Mesendoderm (in vitro differentiated cells): Measurements from ENCODE around the gene ZNHIT3.
A peak's percentile ranks its signal among the peaks of the same experiment; 100 is the strongest.
"Not testable (repeated sequence)": the region's sequence is repeated elsewhere in the genome, so short reads cannot be mapped to it uniquely, and the experiment has no call there.

ENCODE experiments used
- DNase-seq: peaks from one replicate; pipeline ENCODE4 v3.0.0; 2013
- H2AK5ac ChIP-seq: 2 replicates; pipeline ENCODE4 v1.6.1; 2013; ENCODE audit warnings: low read length, inconsistent platforms
- H2BK120ac ChIP-seq: 2 replicates; pipeline ENCODE4 v1.6.1; 2013; ENCODE audit warnings: low read depth, mild to moderate bottlenecking, low read length, moderate library complexity, mixed read lengths
- H2BK15ac ChIP-seq: replicated peaks from 2 replicates; pipeline ENCODE4 v1.6.1; 2013; ENCODE audit warnings: low read depth, mild to moderate bottlenecking, moderate library complexity
- H2BK5ac ChIP-seq: 2 replicates; pipeline ENCODE4 v1.6.1; 2013; ENCODE audit warnings: low read length, inconsistent platforms
- H3K18ac ChIP-seq: 2 replicates; pipeline ENCODE4 v1.6.1; 2013; ENCODE audit warnings: mild to moderate bottlenecking, low read length, mixed read lengths
- H3K23ac ChIP-seq: one replicate; pipeline ENCODE4 v1.6.1; 2013; ENCODE audit warnings: low read length
- H3K27ac ChIP-seq: 2 replicates; pipeline ENCODE4 v1.5.1; 2013; ENCODE audit warnings: low read depth, mild to moderate bottlenecking, inconsistent platforms, low read length, moderate library complexity
- H3K27me3 ChIP-seq: 2 replicates; pipeline ENCODE4 v1.6.1; 2013; ENCODE audit warnings: low read length, control low read depth, mild to moderate bottlenecking, inconsistent platforms; ENCODE audit not compliant: insufficient read depth, poor library complexity
- H3K36me3 ChIP-seq: 2 replicates; pipeline ENCODE4 v1.6.1; 2013; ENCODE audit warnings: low read length, inconsistent platforms; ENCODE audit not compliant: control insufficient read depth, insufficient read depth
- H3K4ac ChIP-seq: one replicate; pipeline ENCODE4 v1.6.1; 2013; ENCODE audit warnings: low read depth, mild to moderate bottlenecking, low read length, moderate library complexity
- H3K4me1 ChIP-seq: 2 replicates; pipeline ENCODE4 v1.6.1; 2013; ENCODE audit warnings: low read depth, low read length, inconsistent platforms; ENCODE audit not compliant: control insufficient read depth
- H3K4me2 ChIP-seq: 2 replicates; pipeline ENCODE4 v1.6.1; 2013; ENCODE audit warnings: low read length
- H3K4me3 ChIP-seq: 2 replicates; pipeline ENCODE4 v1.5.1; 2013; ENCODE audit warnings: mild to moderate bottlenecking, low read length
- H3K56ac ChIP-seq: one replicate; pipeline ENCODE4 v1.6.1; 2013; ENCODE audit warnings: low read length
- H3K79me1 ChIP-seq: 2 replicates; pipeline ENCODE4 v1.6.1; 2013; ENCODE audit warnings: low read length, inconsistent platforms
- H3K79me2 ChIP-seq: 2 replicates; pipeline ENCODE4 v1.6.1; 2013; ENCODE audit warnings: mild to moderate bottlenecking, low read length; ENCODE audit not compliant: control insufficient read depth, insufficient read depth
- H3K9ac ChIP-seq: 2 replicates; pipeline ENCODE4 v1.6.1; 2013; ENCODE audit warnings: low read length, inconsistent platforms
- H4K5ac ChIP-seq: one replicate; pipeline ENCODE4 v1.6.1; 2013; ENCODE audit warnings: low read length
- H4K8ac ChIP-seq: one replicate; pipeline ENCODE4 v1.6.1; 2013; ENCODE audit warnings: low read depth, mild to moderate bottlenecking, control low read depth, low read length, moderate library complexity
- WGBS: extraction: QIAGEN DNeasy Blood & Tissue Kit; methylation state at CpG from one replicate; pipeline ENCODE4 v1.1.7; 2013; ENCODE audit warnings: low lambda C conversion rate, missing lambda C conversion rate; ENCODE audit not compliant: insufficient coverage; ENCODE audit errors: extremely low coverage; 5-methylcytosine and 5-hydroxymethylcytosine counted together

The ZNHIT3 gene

DNA sequence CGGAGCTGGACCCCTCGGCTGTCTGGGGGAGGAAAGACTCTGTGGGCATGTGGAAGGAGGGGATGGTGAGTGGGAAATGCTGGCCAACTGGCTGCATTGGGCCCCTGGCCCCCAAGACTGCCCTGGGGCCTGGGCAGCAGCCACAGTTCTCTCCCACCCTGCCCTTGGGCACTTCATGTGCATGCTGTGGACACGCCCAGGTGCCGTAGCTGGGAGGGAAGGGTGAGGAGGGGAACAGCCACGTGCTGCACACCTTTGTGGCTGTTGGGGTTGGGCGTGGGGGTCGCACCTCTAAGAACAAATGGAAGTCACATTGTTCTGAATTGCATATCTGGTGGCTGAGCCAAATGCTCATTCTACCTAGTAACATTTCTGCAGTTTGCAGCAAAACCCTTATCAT, 11.9 kb upstream of the ZNHIT3 start:
- Histone ChIP-seq H3K9ac (no peak overlapping the region), H3K79me1 (no peaks in the 10 kb centered on the region), H3K36me3 (no peaks in the 10 kb centered on the region), H2BK15ac (no peak overlapping the region), H3K18ac (no peak overlapping the region), H3K4me1 (no peaks in the 10 kb centered on the region), H3K23ac (no peak overlapping the region), H3K4ac (no peak overlapping the region), H3K27me3 (no peaks in the 10 kb centered on the region), H2BK120ac (no peak overlapping the region), H4K5ac (no peak overlapping the region), H2BK5ac (no peak overlapping the region), H3K27ac (no peak overlapping the region), H3K4me3 (no peak overlapping the region), H3K56ac (no peak overlapping the region), H3K4me2 (no peak overlapping the region), H2AK5ac (no peak overlapping the region), H4K8ac (no peak overlapping the region), H3K79me2 (no peaks in the 10 kb centered on the region)
- WGBS: no CpG with 5 or more reads among the region's 7 CpGs
- no peak for DNase-seq

DNA sequence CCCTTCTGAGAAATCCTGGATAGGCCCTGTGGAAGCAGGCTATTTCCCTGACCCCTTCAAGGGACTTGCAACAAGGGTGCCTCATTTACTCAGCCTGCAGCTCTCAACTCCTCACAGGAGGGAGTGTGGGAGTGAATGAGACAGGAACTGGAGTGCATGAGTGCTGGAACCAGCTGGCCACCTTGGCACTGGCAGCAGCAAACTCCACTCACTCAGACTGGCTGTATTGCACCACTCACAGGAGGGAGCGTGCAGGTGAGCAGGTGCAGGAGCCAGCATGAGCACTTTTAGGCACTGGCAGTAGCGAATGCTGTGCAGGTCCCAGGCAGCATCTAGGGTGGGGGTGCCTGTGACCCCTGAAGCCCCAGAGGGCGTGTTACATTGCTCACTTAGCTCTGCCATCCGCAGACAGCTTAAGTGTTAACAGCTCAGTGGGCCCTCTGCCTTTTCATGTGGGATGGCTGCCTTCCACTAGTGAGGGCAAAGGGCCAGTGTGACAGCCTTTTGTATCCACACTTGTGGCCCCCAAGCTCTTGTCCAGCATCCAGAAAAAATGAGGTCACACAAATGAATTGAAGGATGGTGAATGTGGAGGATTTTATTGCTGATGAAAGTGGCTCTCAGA, 11.0 kb upstream of the ZNHIT3 start:
- Histone ChIP-seq H2BK5ac (no peak overlapping the region), H3K27ac (no peak overlapping the region), H4K8ac (no peak overlapping the region), H3K9ac (no peak overlapping the region), H3K4me1 (no peaks in the 10 kb centered on the region), H3K79me1 (no peaks in the 10 kb centered on the region), H3K4me2 (no peak overlapping the region), H3K23ac (no peak overlapping the region), H3K36me3 (no peaks in the 10 kb centered on the region), H3K27me3 (no peaks in the 10 kb centered on the region), H3K18ac (no peak overlapping the region), H3K56ac (no peak overlapping the region), H2AK5ac (no peak overlapping the region), H2BK120ac (no peak overlapping the region), H3K4ac (no peak overlapping the region), H3K79me2 (no peaks in the 10 kb centered on the region), H4K5ac (no peak overlapping the region), H3K4me3 (no peak overlapping the region), H2BK15ac (no peak overlapping the region)
- no CpG with 5 or more reads among the region's 4 CpGs for WGBS
- no peak for DNase-seq

DNA sequence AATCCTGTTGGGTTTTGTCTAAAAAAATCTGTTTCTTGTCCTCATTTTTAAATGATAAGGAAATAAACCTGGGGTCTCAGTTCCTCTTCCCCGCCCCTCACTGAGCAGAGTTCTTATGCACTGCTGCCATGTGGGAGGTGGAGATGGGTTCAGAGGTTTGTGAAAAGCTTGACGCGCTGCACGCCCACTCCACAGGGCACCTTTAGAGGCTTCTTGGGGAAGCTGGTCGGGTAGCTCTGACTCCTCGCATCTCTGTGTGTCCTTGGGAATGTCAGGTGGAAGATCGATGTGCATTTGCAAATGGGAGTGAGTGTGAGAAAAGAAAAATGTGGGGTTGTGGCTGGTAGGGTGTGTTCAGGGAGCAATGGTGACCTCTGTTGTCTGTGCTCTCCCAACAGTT, 4.7 kb upstream of the ZNHIT3 start:
- Histone ChIP-seq H3K27me3 (no peaks in the 10 kb centered on the region), H4K8ac (no peak overlapping the region), H3K18ac (no peak overlapping the region), H3K4me1 (no peaks in the 10 kb centered on the region), H2BK5ac (no peak overlapping the region), H3K79me1 (no peaks in the 10 kb centered on the region), H3K4ac (no peak overlapping the region), H3K79me2 (no peaks in the 10 kb centered on the region), H4K5ac (no peak overlapping the region), H3K27ac (no peak overlapping the region), H3K4me2 (no peak overlapping the region), H3K36me3 (no peaks in the 10 kb centered on the region), H2BK120ac (no peak overlapping the region), H2AK5ac (no peak overlapping the region), H2BK15ac (no peak overlapping the region), H3K56ac (no peak overlapping the region), H3K4me3 (no peak overlapping the region), H3K9ac (no peak overlapping the region), H3K23ac (no peak overlapping the region)
- DNase-seq: no peak
- WGBS: no CpG with 5 or more reads among the region's 7 CpGs

DNA sequence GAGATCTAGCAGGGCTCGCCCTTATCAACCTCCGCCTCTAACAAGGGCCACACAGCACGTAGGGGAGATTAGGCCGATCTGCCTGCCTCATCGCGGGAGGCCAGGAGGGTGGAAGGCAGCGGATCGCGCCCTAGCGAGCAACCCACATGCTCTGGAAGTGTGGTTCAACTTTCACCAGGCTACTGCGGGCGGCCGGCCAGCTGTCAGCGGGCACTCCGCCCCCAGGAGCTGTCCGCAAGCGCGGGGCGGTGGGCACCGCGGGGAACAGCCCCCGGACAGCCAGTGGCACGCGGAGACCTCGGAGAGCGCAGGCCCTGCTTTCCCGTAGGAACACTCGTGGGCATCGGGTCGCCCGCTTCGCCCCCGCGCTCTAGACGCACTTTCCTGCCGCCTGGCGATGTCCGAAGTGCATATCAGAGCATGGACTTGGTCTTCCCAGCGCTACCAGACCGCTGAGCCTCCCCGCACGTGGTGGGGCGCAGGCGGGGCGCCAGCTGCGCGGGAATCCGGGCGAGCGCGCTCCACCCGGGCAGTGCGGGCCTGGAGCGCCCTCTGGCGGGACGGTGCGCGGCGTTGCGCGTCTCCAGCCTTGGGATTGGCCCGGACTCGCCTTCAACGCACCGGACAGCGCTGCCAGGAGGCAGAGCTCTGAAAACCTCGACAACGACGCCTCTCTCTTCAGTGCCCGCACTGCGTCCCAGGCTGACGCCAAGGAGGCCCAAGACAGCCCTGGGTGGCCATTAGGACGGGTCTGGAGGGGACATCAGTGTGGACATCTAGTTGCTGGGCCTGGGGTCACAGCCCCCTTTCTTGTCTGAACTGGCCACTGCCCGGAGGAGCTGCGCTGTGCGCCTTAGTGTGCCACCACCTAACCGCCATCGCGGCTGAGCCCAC, 3.6 kb upstream of the ZNHIT3 start:
- Histone ChIP-seq H2BK5ac (no peak overlapping the region), H3K4me3 (no peak overlapping the region), H3K4ac (no peak overlapping the region), H2BK15ac (no peak overlapping the region), H3K36me3 (no peaks in the 10 kb centered on the region), H3K27ac (no peak overlapping the region), H3K79me2 (peaks cover 5% of the 10 kb centered on the region), H4K5ac (no peak overlapping the region), H4K8ac (no peak overlapping the region), H3K79me1 (no peaks in the 10 kb centered on the region), H3K4me2 (peak overlapping the region; percentile 42), H3K9ac (peak overlapping the region; percentile 47), H3K23ac (no peak overlapping the region), H2BK120ac (no peak overlapping the region), H3K56ac (peak overlapping the region; percentile 89), H3K18ac (no peak overlapping the region), H2AK5ac (no peak overlapping the region), H3K4me1 (no peaks in the 10 kb centered on the region), H3K27me3 (no peaks in the 10 kb centered on the region)
- DNase-seq: peak; percentile 89
- WGBS: no CpG with 5 or more reads among the region's 79 CpGs

DNA sequence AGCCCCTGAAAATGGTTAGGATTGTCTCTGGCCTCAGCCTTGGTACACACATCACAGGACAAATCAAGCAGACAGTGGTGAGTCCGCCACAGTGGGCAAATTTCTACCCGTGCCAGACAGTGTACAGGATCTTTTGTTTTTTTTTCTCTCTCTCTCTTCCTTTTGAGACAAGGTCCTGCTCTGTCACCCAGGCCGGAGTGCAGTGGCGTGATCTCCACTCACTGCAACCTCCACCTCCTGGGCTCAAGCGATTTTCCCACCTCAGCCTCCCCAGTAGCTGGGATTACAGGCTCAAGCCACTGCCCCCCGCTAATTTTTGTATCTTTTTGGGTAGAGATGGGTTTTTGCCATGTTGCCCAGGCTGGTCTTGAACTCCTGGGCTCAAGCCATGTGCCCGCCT, 2.5 kb upstream of the ZNHIT3 start:
- not testable (repeated sequence) for H3K4me2 ChIP-seq, H3K56ac ChIP-seq, H2BK15ac ChIP-seq, H3K23ac ChIP-seq, H3K36me3 ChIP-seq, H3K4ac ChIP-seq, H3K27ac ChIP-seq, H3K4me3 ChIP-seq, H3K4me1 ChIP-seq, H2BK120ac ChIP-seq, H3K9ac ChIP-seq, DNase-seq, H3K79me2 ChIP-seq, H3K18ac ChIP-seq, H3K79me1 ChIP-seq, H2AK5ac ChIP-seq, H4K8ac ChIP-seq, H4K5ac ChIP-seq, H2BK5ac ChIP-seq, H3K27me3 ChIP-seq
- no CpG with 5 or more reads among the region's 7 CpGs for WGBS
